ENCODE data around the gene ZNF597. TPM values are rescaled to one million over a fixed set of nuclear protein-coding genes. Genes with fewer than 3 reads are reported as not detected.

The ZNF597 gene
- total RNA-seq, 1 experiment from 2014 or later = 2.2 TPM

- DNase-seq (ENCODE audit: low spot score) = no peak
- ATAC-seq = no peak
- Mint-ChIP-seq H3K9me3 (no peaks in the 10 kb centered on the region), H3K4me3 (no peak overlapping the region), H3K27me3 (ENCODE audit: low read depth) (no peaks in the 10 kb centered on the region), H3K27ac (peak overlapping the region; percentile 81), H3K36me3 (peaks cover 11% of the 10 kb centered on the region; the same call in 1 of the 2 replicates), H3K4me1 (peaks cover 39% of the 10 kb centered on the region)
- POLR2A ChIA-PET = no interaction called here
- CTCF ChIA-PET = interaction anchor here (0.9 kb wide), 1 partner anchor 16 kb away, joined by 3 read pairs; no protein-coding TSS in a partner anchor
- TF ChIP-seq FOXK1 (CRISPR knock-in tag; IDR thresholded peaks at IDR 0.05) (no peak), SMAD3 (CRISPR knock-in tag; IDR thresholded peaks at IDR 0.05; ENCODE audit: borderline replicate concordance) (no peak), CDX4 (CRISPR knock-in tag; IDR thresholded peaks at IDR 0.05; ENCODE audit: borderline replicate concordance) (no peak), ZNF512 (CRISPR knock-in tag; IDR thresholded peaks at IDR 0.05; ENCODE audit: borderline replicate concordance) (no peak), HMGXB4 (CRISPR knock-in tag; IDR thresholded peaks at IDR 0.05) (no peak)
Observed at GRCh38 chr16:3470723-3471122, 27.4 kb upstream of the ZNF597 start.

GRCh38 chr16:3469736-3470135, 26.4 kb upstream of the ZNF597 start:
- Mint-ChIP-seq H3K27ac (peak overlapping the region; percentile 60), H3K27me3 (ENCODE audit: low read depth) (no peaks in the 10 kb centered on the region), H3K9me3 (no peaks in the 10 kb centered on the region), H3K4me3 (no peak overlapping the region), H3K4me1 (peaks cover 46% of the 10 kb centered on the region), H3K36me3 (peaks cover 13% of the 10 kb centered on the region; the same call in 1 of the 2 replicates)
- ChIA-PET POLR2A (no interaction called here), CTCF (interaction anchor here (0.9 kb wide), 1 partner anchor 17 kb away, joined by 3 read pairs; no protein-coding TSS in a partner anchor)
- no peak for DNase-seq (ENCODE audit: low spot score)
- ATAC-seq = no peak
- TF ChIP-seq JUN (CRISPR knock-in tag; IDR thresholded peaks at IDR 0.05) (0 out of 2 replicates have a peak, but pooled peaks have one; percentile 10), E2F4 (CRISPR knock-in tag; IDR thresholded peaks at IDR 0.05; ENCODE audit: borderline replicate concordance, low read depth) (no peak), ESRRA (CRISPR knock-in tag; IDR thresholded peaks at IDR 0.05; ENCODE audit: borderline replicate concordance) (no peak)

- peaks cover 54% of the 10 kb centered on the region for H3K4me1 Mint-ChIP-seq
- no peak for TF ChIP-seq ZNF138 (CRISPR knock-in tag; conservative IDR thresholded peaks at IDR 0.05)
- no peaks in the 10 kb centered on the region for H3K27me3 Mint-ChIP-seq (ENCODE audit: low read depth)
- ChIA-PET CTCF (no interaction called here), POLR2A (no interaction called here)
- H3K9me3 Mint-ChIP-seq = no peaks in the 10 kb centered on the region
- peak overlapping the region; percentile 25; the same call in 1 of the 2 replicates for H3K4me3 Mint-ChIP-seq
- peaks cover 13% of the 10 kb centered on the region; the same call in 1 of the 2 replicates for H3K36me3 Mint-ChIP-seq
- DNase-seq (ENCODE audit: low spot score) (no peak), ATAC-seq (peak; percentile 19; the same call in 1 of the 2 replicates)
- H3K27ac Mint-ChIP-seq = peak overlapping the region; percentile 59
Observed at GRCh38 chr16:3468501-3468900, 25.2 kb upstream of the ZNF597 start.

GRCh38 chr16:3467921-3468320, 24.6 kb upstream of the ZNF597 start:
- TF ChIP-seq NFYB (CRISPR knock-in tag; conservative IDR thresholded peaks at IDR 0.05; ENCODE audit: low read depth) = 0 out of 2 replicates have a peak, but pooled peaks have one; percentile 11
- TF ChIP-seq E2F5 (CRISPR knock-in tag; IDR thresholded peaks at IDR 0.05) = no peak
- no peak for ATAC-seq
- H3K9me3 Mint-ChIP-seq = no peaks in the 10 kb centered on the region
- ChIA-PET CTCF (no interaction called here), POLR2A (no interaction called here)
- peaks cover 54% of the 10 kb centered on the region for H3K4me1 Mint-ChIP-seq
- peaks cover 13% of the 10 kb centered on the region; the same call in 1 of the 2 replicates for H3K36me3 Mint-ChIP-seq
- H3K27me3 Mint-ChIP-seq (ENCODE audit: low read depth) = no peaks in the 10 kb centered on the region
- no peak overlapping the region for H3K4me3 Mint-ChIP-seq
- H3K27ac Mint-ChIP-seq = peak overlapping the region; percentile 54
- no peak for DNase-seq (ENCODE audit: low spot score)

All from WTC11 (cell line).